HG03060 (cell line): ENCODE measurements around the gene TMEM271.
"Not testable (repeated sequence)": the region's sequence is repeated elsewhere in the genome, so short reads cannot be mapped to it uniquely, and the experiment has no call there.

Experiments used
- ATAC-seq: cut with Tn5 transposase; IDR thresholded peaks from one replicate; pipeline ENCODE4 v1.9.1; 2021; ENCODE audit warnings: low read depth, moderate number of reproducible peaks; ENCODE audit not compliant: unreplicated experiment

The TMEM271 gene

DNA sequence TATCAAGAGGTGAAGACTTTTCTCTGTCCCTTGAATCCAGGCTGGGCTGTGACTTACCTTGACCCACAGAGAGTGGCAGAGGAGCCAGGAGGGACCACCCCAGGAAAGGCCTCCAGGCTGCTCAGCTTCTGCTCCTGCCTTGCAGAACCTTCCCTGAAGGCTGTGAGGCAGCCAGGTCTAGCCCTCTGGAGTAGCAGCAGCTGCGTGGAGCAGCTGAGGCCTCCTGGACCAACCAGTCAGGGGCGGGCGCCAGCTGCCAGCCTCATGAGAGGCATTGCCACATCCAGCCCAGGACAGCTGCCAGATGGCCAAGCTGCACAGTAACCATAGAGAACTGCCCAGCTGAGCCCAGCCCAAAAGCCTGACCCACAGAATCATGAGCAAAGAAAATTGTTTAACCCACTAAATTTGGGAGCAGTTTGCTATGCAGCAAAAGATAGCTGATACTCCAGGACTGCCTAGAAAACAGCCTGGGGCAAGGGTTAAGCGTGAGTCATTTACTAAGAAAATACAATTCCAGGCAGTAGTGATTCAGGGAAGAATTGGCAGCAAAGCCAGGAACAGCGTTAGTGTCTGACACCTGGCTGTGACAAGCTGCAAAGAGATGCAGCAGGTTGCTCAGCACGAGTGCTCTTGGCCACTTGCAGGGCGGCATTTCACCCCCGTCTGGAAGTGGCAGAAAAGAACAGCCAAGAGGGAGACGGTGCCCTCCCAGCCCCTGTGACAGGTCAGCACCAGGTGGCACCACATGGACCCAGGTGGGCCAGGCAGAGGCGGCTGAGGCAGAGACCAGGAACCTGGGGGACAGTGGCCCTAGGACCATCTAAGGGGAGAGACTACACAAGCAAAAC is 34.5 kb upstream of the TMEM271 start:
- ATAC-seq: no peak

DNA sequence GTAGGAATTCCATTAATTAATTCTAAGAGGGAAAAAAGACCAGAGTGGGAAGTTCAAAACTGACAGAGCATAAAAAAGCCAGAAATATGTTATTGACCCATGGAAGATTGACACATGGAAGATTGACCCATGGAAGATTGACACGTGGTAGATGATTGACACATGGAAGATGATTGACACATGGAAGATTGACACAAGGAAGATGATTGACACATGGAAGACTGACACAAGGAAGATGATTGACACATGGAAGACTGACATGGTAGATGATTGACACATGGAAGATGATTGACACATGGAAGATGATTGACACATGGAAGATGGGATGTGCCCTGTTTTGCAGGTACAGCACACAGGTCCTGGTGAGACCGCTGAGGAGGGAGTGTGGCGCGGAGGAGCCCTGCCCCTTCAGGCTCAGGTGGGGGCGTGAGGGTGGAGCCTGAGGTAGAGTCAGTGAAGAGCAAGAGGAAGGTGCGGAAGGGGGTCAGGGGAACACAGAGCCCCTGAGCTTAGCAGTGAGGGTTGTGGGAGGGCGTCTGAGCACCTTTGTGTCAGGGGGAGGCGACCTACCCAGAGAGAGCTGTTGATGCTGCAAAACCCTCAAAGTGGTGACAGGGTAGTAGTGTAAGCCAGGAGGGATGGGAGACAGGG is 33.4 kb upstream of the TMEM271 start:
- ATAC-seq: no peak

DNA sequence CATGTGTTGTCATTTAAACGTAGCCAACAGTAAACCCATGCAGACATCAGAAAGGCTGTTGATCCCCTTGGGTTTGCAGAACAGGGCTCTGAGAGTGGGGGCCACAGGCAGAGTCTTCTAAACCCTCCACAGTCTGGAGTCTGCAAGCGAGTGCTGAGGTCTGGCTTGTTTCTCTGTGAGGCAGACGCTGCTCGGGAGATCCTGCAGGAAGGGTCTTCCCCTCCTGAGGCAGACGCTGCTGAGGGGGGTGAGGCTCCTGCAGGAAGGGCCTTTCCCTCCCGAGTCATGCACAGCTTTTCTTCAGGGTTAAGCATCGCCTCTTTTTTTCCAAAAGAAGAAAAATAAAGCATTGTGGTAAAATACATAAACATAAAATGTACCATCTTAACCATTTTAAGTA is 32.1 kb upstream of the TMEM271 start:
- no peak for ATAC-seq

DNA sequence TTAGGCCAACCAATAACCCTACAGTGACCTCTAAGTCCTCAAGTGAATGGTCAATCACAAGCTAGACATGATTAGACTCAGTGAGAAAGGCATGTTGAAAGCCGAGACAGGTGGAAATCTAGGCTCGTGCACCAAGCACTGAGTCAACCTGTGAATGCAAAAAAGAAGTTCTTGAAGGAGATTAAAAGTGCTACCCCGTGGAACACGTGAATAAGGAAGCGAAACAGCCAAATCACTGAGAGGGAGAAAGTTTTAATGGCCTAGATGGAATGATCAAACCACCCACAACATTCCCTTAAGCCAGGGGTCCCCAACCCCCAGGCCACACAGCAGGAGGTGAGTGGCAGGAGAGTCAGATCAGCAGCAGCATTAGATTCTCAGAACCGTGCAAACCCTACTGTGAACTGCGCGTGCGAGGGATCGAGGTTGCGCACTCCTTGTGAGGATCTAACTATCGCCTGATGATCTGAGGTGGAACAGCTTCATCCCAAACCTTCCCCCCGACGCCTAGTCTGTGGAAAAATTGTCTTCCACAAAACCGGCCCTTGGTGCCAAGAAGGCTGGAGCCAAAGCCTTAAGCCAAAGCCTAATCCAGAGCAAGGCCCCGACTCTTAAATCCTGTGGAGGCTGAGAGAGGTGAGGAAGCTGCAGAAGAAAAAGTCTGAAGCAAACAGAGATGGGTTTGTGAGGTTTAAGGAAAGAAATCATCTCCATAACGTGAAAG is 29.8 kb upstream of the TMEM271 start:
- ATAC-seq: no peak

DNA sequence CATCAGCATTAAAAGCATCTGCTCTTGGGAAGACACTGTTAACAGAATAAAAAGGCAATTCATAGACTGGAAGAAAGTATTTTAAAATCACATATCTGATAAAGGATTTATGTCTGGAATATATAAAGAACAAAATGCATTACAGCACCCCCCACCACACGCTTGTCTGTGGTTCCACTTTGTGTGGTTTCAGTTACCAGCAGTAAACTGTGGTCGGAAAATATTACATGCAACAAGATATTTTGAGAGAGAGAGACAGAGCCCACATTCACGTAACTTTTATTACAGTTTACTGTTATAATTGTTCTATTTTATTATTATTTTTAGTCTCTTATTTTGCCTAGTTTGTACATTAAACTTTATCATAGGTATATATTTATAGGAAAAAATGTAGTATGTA is 28.0 kb upstream of the TMEM271 start:
- no peak for ATAC-seq

DNA sequence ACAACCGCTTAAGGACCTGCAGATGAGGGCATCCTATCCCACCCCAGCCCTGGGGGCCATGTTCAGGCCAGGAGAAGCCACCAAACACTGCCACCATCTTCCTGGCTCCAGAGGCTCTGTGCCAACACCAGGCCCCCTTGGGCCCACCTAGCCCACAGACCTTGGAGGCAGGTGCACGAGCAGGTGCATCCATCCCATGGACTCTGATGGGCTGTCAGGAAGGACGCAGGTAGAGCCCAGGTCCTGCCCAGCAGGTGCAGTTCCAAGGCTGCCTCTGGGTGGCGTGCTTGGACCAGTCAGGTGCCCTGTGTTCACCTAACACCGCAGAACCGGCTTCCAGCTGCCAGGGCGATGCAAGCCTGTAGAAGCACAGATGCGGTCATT is 26.5 kb upstream of the TMEM271 start:
- no peak for ATAC-seq

DNA sequence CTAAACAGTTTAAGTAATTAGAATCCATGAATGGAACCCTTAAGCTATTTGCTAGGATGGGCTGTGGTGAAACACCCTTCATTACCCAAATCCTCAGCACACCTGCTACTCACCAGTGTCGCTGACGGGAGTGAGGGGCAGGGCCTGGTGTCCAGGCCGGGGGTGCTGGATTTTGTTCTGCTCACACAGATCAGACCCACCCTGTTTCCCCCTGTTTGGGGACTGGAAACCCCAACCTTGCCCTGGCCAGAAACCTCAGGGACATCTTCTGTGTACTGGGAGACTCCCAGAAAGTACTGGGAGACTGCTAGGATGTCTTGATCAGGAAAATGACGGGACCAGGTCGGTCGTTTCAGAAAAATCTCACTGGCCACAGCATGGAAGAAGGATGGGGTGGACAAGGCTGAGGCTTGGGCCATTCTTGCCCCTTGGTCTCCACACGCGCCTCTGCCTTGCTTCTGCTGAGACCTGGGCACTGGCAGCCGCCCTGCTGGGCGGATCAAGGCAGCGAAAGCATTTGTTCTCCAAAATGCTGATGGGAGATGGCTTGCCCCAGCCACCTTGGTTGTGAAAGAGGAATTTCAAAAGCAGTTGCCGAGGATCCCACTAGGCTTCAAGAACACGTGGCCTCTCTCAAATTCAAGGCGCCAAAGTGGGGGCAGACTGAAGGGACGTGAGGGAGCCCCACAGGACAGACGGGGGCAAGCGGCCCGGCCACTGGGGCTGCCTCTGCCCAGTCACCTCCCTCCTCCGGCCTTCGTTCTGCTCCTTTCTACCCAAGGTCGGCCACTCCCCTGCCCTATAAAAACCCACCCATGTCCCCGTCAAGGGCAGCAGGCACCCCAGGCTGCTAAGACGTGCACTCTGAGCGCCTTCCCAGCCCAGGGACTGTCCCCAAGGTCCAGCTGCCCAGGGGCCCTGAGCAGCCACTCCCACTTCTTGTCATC is 25.8 kb upstream of the TMEM271 start:
- ATAC-seq: no peak

DNA sequence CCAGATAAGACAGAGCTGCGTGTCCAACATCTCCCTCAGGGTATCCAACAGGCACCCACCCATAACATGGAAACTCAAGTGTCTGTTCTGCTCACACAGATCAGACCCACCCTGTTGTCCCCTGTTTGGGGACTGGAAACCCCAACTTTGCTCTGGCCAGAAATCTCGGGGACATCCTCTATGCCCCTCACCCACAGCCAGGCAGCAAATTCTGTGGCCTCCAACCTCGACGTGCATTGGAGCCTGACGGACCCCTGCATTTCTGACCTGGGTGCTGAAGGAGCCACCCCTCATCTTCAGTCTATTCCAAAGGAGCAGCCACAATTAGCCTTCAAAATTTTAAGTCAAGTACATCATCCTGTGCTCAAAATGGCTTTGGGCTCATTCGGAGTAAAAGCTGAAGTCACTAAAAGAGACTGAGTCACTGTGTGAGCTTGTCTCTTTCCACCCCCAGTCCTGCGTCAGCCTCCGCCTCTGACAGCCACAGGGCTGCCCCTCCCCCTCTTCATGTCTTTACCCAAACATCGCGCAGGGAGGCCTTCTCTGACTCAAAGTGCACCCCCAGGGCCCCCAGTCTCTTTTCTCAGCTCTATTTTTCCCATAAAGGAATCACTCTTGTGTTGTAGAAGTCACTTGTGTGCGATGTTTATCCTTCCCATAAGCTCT is 24.9 kb upstream of the TMEM271 start:
- ATAC-seq: no peak

DNA sequence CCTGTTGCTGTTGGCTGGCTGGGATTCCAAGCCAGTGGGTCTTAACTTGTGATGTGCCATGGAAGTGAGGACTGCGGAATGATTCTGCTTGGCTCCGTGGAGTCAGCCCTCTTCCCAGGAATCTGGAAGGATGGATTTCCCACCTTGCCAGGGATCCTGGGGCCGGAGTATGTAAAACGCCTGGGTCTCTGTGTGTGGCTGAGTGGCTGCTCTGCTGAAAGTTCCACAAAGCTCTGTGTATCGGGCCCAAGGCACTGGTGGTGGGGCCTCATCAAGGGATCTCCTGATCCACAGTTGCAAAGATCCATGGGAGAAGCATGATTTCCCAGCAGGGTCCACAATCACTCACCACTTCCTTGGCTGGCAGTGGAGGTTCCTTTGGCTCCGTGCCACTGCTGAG is 24.1 kb upstream of the TMEM271 start:
- no peak for ATAC-seq

DNA sequence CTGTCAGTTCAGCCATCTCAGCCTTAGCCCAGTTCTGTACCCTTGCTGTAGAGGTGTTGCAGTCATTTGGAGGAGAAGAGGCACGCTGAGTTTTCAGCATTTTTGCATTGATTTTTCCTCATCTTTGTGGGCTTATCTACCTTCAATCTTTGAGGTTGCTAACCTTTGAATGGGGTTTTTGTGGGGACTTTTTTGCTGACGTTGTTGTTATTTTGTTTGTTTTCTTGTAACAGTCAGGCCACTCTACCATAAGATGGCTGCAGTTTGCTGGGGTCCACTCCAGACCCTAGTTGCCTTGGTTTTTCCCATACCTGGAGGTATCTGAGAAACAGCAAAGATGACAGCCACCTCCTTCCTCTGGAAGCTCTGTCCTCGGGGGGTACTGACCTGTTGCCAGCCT is 22.8 kb upstream of the TMEM271 start:
- ATAC-seq: no peak

DNA sequence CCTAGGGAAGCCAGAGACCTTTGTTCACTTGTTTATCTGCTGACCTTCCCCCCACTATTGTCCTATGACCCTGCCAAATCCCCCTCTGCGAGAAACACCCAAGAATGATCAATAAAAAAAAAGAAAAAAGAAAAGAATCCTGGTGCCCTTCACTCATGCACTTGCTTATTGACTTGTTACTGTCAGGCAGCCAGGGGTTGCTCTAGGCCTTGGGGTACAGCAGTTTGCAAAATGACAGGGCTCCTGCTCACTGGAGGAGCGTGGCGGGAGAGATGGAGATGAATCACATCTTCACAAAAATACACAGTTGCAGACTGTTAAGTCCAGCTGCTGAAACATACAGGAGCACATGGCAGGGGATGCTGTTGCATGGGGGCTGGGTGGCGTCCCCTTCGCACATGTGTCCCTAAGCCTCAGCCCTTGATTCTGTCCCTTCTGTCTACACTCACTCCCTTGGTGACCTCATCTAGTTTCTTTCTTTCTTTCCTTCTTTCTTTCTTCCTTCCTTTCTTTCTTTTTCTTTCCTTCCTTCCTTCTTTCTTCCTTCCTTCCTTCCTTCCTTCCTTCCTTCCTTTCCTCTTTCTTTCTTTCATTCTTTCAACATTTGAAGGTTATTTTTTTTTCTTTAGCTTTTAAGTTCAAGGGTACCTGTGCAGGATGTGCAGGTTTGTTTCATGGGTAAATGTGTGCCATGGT is 16.9 kb upstream of the TMEM271 start:
- no peak for ATAC-seq

DNA sequence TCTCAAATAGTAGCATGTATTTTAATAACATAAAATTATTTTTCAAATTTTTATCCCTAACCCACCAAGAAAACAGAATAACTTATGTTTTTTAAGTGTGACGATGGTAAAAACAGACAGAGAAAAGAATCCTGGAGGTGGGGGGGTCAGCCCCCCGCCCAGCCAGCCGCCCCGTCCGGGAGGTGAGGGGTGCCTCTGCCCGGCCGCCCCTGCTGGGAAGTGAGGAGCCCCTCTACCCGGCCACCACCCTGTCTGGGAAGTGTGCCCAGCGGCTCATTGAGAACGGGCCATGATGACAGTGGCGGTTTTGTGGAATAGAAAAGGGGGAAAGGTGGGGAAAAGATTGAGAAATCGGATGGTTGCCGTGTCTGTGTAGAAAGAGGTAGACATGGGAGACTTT is 16.1 kb upstream of the TMEM271 start:
- not testable (repeated sequence) for ATAC-seq

DNA sequence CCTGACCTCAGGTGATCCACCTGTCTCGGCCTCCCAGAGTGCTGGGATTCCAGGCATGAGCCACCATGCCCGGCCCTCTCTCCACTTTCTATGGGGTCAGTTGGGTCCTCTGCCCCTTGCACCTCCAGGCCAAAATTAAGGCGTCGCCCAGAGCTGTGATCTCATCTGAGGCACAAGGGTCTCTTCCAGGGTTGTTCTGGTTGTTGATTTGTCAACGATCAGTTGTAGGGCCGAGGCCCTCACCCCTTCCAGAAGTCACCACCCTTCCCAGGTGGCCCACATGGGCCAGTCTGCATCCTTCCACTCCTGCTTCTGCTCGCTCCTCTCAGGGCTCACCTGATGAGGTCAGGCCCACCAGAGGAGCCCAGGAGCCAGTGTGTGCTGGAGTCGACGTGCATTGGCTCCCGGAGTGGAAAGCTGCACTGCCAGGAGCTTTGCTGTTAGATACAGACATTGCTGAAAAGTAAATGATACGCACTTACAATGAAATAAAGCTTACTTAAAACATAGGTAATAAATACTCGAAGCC is 14.3 kb upstream of the TMEM271 start:
- ATAC-seq: no peak

DNA sequence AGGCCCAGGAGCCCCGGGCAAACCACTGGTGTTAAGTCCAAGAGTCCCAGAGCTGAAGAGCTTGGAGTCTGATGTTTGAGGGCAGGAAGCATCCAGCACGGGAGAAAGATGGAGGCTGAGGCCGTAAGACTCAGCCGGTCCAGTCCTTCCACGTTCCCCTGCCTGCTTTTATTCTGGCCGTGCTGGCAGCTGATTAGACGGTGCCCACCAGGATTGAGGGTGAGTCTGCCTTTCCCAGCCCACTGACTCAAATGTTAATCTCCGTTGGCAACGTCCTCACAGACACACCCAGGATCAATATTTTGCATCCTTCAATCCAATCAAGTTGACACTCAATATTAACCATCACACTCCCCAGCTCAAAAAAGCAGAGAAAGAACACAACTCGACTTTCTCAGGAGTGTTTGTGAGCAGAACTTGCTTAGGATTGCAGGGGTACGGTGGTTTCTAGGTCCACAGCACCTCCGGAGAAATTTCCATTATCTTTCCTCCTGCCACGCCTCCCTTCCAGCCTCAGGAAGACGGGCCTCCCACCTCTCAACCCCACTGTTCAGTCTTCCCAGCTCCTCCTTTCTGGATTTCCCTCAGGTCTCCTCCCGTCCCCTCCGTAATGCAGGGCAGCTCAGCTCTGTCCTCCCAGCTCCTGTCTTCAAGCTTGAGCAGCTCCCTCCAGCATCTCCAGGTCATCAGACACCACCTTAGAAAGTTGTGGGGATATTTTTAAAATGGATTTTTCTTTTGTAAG is 13.3 kb upstream of the TMEM271 start:
- ATAC-seq: no peak

DNA sequence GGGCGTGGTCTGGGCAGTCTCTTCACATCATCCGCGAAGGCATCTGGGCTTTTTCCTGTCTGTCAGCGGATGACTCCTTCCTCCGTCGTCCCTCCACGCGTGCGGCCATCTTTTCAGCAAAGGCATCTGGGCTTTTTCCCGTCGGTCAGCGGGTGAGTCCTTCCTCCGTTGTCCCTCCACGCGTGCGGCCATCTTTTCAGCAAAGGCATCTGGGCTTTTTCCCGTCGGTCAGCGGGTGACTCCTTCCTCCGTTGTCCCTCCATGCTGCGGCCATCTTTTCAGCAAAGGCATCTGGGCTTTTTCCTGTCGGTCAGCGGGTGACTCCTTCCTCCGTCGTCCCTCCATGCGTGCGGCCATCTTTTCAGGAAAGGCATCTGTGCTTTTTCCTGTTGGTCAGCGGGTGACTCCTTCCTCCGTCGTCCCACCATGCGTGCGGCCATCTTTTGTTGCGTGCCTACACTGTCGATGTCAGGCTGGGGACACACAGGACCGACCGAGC is 12.3 kb upstream of the TMEM271 start:
- no peak for ATAC-seq

DNA sequence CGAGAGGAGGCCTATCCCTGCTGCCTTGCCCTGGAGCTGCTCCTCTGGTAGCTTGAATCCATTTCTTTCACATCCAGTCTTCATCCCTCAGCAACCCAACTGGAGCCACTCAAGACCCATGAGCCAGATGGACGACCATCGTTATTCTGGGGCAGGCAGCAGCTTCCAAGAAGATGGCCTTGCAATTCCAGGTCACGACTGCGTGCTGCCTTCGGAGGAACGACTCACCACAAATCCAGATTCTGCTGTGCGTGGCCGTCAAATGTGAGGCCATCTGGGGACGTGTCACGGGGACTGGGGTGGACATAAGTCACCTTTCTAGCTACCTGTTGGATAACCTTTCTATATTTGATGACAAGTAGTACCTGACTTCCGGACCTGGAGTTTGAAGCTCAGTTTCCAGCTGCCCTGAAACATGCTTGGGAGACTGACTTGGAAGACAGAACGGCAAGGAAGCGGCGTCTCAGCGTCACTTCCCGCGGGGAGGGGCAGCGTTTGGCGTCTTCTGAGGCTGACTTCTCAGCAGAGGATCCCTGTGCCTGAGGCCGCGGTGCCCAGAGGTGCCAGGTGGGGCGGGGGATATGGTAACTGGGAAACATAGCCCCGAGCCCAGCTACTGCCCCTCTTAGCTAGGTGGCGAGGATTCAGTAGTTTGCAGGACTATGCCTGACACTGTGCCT is 11.7 kb upstream of the TMEM271 start:
- ATAC-seq: no peak

DNA sequence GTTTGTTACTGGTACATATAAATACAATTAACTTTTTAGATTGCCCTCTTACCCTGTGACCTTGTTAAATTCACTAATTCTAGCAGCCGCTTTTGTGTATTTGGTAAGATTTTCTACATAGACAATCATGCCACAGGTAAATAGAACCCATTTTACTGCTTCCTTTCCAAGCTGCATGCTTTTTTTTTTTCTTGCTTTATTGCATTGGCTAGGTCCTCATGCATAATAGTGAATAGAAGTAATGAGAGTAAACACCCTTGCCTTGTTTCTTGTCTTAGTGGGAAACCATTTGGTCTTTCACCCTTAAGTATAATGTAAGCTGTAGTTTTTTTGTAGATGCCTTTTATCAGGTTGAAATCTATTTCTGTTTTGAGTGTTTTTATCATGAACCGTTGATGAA is 7.7 kb upstream of the TMEM271 start:
- no peak for ATAC-seq
